CD4-positive, alpha-beta T cell treated with Interleukin-21 for 1 hour (primary cell): Measurements from ENCODE around the gene SLX9.

ENCODE experiments used
- DNase-seq: peaks from one replicate; pipeline ENCODE4 v3.0.0-alpha.2; 2020

Gene SLX9

GRCh38 chr21:44948426-44949120 lies 8.7 kb downstream of the SLX9 start:
- DNase-seq: no peak

GRCh38 chr21:44949161-44949778 lies 9.4 kb downstream of the SLX9 start:
- no peak for DNase-seq

- DNase-seq: peak; percentile 82
These were observed 10.0 kb downstream of the SLX9 start for GRCh38 chr21:44949779-44950198.

- no peak for DNase-seq
These were observed 10.5 kb downstream of the SLX9 start for GRCh38 chr21:44950351-44950750.

GRCh38 chr21:44951186-44951915 lies 11.5 kb downstream of the SLX9 start:
- DNase-seq: no peak

- no peak for DNase-seq
These were observed 12.5 kb downstream of the SLX9 start for GRCh38 chr21:44952116-44952928.

- no peak for DNase-seq
These were observed 13.2 kb downstream of the SLX9 start for GRCh38 chr21:44952929-44953627.

GRCh38 chr21:44953628-44954021 lies 13.8 kb downstream of the SLX9 start:
- DNase-seq: no peak

- no peak for DNase-seq
These were observed 14.5 kb downstream of the SLX9 start for GRCh38 chr21:44954281-44954771.

- no peak for DNase-seq
These were observed 15.4 kb downstream of the SLX9 start for GRCh38 chr21:44955141-44955797.

GRCh38 chr21:44955798-44956175 lies 16.0 kb downstream of the SLX9 start:
- DNase-seq: no peak

GRCh38 chr21:44956356-44957046 lies 16.7 kb downstream of the SLX9 start:
- DNase-seq: no peak

- DNase-seq: no peak
These were observed 17.4 kb downstream of the SLX9 start for GRCh38 chr21:44957047-44957831.

GRCh38 chr21:44957901-44958451 lies 18.1 kb downstream of the SLX9 start:
- DNase-seq: no peak

- DNase-seq: no peak
These were observed 18.8 kb downstream of the SLX9 start for GRCh38 chr21:44958471-44959191.

- DNase-seq: no peak
These were observed 19.7 kb downstream of the SLX9 start for GRCh38 chr21:44959376-44960091.

GRCh38 chr21:44960141-44961092 lies 20.6 kb downstream of the SLX9 start:
- DNase-seq: no peak
